ENCODE results near the gene CEP131.
A peak's percentile ranks its signal among the peaks of the same experiment; 100 is the strongest.

Gene CEP131

DNA sequence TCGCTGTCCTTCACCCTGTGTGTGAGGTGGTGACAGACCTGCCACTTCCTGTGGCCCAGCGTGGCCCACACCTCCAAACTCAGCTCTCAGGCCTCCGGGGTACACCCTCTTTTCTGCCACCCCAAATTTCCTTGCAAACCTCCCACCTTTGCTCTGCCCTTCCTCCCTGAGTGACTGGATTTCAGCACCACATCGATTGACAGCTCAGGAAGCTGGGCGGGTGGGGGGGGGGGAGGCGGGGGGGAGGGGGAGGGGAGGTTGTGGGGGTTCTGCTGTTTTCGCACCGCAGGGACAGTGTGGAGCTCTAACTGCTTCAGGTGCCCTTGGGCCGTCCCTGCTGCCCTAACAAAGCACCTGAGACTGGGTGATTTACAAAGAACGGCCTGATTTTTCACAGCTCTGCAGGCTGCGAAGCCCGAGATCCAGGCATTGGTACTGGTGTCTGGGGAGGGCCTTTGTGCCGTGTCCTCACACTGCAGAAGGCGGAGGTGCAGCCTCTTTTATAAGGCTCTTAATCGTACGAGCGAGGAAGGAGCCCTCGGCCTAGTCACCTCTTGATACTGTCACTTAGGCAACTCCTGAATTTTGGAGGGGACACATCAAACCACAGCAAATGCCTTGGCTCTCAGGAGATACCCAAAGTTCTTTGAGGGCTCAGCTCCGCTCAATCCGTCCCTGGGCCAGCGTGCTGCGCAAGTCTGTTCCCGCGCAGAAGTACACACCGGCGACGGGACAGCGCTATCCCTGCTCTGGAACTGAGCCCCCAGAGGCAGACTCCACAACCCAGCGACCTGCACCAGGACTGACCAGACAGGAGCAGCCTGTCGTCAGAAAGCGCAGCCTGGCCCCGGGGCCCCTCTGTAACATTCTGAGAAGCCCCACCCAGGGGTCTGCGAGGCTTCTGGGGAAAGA lies 19.9 kb upstream of the CEP131 start:
- TF ChIP-seq, protein P1, sequence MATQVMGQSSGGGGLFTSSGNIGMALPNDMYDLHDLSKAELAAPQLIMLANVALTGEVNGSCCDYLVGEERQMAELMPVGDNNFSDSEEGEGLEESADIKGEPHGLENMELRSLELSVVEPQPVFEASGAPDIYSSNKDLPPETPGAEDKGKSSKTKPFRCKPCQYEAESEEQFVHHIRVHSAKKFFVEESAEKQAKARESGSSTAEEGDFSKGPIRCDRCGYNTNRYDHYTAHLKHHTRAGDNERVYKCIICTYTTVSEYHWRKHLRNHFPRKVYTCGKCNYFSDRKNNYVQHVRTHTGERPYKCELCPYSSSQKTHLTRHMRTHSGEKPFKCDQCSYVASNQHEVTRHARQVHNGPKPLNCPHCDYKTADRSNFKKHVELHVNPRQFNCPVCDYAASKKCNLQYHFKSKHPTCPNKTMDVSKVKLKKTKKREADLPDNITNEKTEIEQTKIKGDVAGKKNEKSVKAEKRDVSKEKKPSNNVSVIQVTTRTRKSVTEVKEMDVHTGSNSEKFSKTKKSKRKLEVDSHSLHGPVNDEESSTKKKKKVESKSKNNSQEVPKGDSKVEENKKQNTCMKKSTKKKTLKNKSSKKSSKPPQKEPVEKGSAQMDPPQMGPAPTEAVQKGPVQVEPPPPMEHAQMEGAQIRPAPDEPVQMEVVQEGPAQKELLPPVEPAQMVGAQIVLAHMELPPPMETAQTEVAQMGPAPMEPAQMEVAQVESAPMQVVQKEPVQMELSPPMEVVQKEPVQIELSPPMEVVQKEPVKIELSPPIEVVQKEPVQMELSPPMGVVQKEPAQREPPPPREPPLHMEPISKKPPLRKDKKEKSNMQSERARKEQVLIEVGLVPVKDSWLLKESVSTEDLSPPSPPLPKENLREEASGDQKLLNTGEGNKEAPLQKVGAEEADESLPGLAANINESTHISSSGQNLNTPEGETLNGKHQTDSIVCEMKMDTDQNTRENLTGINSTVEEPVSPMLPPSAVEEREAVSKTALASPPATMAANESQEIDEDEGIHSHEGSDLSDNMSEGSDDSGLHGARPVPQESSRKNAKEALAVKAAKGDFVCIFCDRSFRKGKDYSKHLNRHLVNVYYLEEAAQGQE (tag by site-specific recombination; IDR thresholded peaks at IDR 0.05), result peak; percentile 80
- TF ChIP-seq ZNF621 (tag by site-specific recombination; IDR thresholded peaks at IDR 0.05), result no peak
- no peak for TF ChIP-seq ZNF473 (tag by site-specific recombination; IDR thresholded peaks at IDR 0.05)
- POLR2A ChIA-PET, result interaction anchor here (0.6 to 1.8 kb wide), 2 partner anchors 16 to 20 kb away, joined by 3 to 6 read pairs; partner anchors contain the start of gene CEP131
- Histone ChIP-seq H3K36me3 (ENCODE audit: control insufficient read depth in 2 of 2, insufficient read depth in 1 of 2, low read length in 2 of 2) (peaks cover 0 to 38% of the 10 kb centered on the region in 2 experiments; a peak in 2 of 3 replicates), H3K9me3 (ENCODE audit: control insufficient read depth, insufficient read depth, low read depth, low read length) (no peaks in the 10 kb centered on the region), H3K4me3 (ENCODE audit: low read depth, low read length) (no peak overlapping the region), H3K4me1 (ENCODE audit: control insufficient read depth, insufficient read depth, low read length) (no peaks in the 10 kb centered on the region; the same call in 1 of the 2 replicates), H3K27ac (ENCODE audit: extremely low read depth, low read depth, low read length) (no peak overlapping the region)
- CTCF ChIA-PET, result interaction anchor here (0.6 to 5.2 kb wide), 8 partner anchors 11 to 254 kb away, joined by 3 to 42 read pairs (median 4); no protein-coding TSS in a partner anchor

DNA sequence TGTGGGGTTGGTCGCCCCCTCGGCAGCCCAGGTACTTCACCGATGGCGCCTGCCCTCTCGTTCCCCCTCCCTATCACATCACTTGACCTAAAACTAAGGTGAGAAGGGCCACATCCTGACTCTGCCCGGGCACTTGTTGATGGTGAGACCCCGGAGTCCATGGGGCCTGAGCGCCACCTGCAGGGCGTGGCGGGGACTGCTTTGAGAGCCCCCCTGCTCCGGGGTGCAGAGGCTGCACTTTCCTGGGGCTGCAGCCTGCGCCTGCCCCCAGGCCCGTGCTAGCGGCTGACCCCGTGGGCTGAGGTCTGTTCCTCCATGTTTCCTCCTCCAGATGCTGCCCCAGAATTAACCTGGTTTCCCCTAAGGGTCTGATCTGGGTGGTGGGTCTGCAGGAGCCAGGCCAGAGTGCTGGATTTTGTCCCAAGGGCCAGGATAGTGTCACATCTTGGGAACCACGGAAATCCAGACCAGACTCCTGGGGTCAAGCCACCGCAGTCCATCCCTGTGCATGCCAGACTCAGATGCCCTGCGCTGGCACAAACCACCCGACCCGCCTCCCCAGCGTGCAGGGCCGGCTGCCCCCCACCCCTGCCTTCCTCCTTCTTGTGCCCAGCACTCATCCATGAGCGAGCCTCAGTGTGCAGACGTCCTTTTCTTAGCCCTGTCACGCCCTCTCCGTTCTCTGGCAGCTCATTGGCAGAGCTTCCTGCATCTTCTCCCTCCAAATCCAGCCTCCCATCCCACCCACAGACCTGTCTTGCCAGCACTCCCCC lies 19.1 kb upstream of the CEP131 start:
- H3K27ac ChIP-seq (ENCODE audit: extremely low read depth, low read depth, low read length), result no peak overlapping the region
- POLR2A ChIA-PET, result interaction anchor here (0.6 to 1.8 kb wide), 2 partner anchors 16 to 19 kb away, joined by 3 to 6 read pairs; partner anchors contain the start of gene CEP131
- TF ChIP-seq ZNF654 (tag by site-specific recombination; IDR thresholded peaks at IDR 0.05; ENCODE audit: low read depth) (peak; percentile 73), ZNF530 (tag by site-specific recombination; IDR thresholded peaks at IDR 0.05; ENCODE audit: low read depth) (no peak), ZNF664 (tag by site-specific recombination; IDR thresholded peaks at IDR 0.05) (no peak), ZNF2 (tag by site-specific recombination; IDR thresholded peaks at IDR 0.05) (peak; percentile 63; the same call in 1 of the 2 replicates), ZNF600 (tag by site-specific recombination; IDR thresholded peaks at IDR 0.05) (peak; percentile 42; the same call in 1 of the 2 replicates), ZFHX2 (tag by site-specific recombination; conservative IDR thresholded peaks at IDR 0.05) (peak; percentile 39; the same call in 1 of the 2 replicates), SCRT1 (tag by site-specific recombination; IDR thresholded peaks at IDR 0.05; ENCODE audit: borderline replicate concordance) (peak; percentile 99), ZSCAN30 (tag by site-specific recombination; IDR thresholded peaks at IDR 0.05) (0 out of 2 replicates have a peak, but pooled peaks have one; percentile 44), ZEB2 (tag by site-specific recombination; IDR thresholded peaks at IDR 0.05) (peak; percentile 28; the same call in 1 of the 2 replicates), ZFP3 (tag by site-specific recombination; IDR thresholded peaks at IDR 0.05; ENCODE audit: low read depth) (no peak), SCRT2 (tag by site-specific recombination; IDR thresholded peaks at IDR 0.05) (peak; percentile 100), IKZF3 (tag by site-specific recombination; IDR thresholded peaks at IDR 0.05) (no peak), ZNF157 (tag by site-specific recombination; IDR thresholded peaks at IDR 0.05) (no peak), ZNF561 (tag by site-specific recombination; IDR thresholded peaks at IDR 0.05; ENCODE audit: borderline replicate concordance) (0 out of 2 replicates have a peak, but pooled peaks have one; percentile 30), EGR2 (tag by site-specific recombination; IDR thresholded peaks at IDR 0.05; ENCODE audit: low read depth) (peak; percentile 63), ZBTB17 (tag by site-specific recombination; IDR thresholded peaks at IDR 0.05) (0 out of 2 replicates have a peak, but pooled peaks have one; percentile 10), GLIS2 (tag by site-specific recombination; IDR thresholded peaks at IDR 0.05) (peak; percentile 48; the same call in 1 of the 2 replicates)
- TF ChIP-seq, protein P2, sequence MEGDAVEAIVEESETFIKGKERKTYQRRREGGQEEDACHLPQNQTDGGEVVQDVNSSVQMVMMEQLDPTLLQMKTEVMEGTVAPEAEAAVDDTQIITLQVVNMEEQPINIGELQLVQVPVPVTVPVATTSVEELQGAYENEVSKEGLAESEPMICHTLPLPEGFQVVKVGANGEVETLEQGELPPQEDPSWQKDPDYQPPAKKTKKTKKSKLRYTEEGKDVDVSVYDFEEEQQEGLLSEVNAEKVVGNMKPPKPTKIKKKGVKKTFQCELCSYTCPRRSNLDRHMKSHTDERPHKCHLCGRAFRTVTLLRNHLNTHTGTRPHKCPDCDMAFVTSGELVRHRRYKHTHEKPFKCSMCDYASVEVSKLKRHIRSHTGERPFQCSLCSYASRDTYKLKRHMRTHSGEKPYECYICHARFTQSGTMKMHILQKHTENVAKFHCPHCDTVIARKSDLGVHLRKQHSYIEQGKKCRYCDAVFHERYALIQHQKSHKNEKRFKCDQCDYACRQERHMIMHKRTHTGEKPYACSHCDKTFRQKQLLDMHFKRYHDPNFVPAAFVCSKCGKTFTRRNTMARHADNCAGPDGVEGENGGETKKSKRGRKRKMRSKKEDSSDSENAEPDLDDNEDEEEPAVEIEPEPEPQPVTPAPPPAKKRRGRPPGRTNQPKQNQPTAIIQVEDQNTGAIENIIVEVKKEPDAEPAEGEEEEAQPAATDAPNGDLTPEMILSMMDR (tag by site-specific recombination; IDR thresholded peaks at IDR 0.05), result peak; percentile 84
- TF ChIP-seq, protein P3, sequence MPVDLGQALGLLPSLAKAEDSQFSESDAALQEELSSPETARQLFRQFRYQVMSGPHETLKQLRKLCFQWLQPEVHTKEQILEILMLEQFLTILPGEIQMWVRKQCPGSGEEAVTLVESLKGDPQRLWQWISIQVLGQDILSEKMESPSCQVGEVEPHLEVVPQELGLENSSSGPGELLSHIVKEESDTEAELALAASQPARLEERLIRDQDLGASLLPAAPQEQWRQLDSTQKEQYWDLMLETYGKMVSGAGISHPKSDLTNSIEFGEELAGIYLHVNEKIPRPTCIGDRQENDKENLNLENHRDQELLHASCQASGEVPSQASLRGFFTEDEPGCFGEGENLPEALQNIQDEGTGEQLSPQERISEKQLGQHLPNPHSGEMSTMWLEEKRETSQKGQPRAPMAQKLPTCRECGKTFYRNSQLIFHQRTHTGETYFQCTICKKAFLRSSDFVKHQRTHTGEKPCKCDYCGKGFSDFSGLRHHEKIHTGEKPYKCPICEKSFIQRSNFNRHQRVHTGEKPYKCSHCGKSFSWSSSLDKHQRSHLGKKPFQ (tag by site-specific recombination; IDR thresholded peaks at IDR 0.05), result no peak
- TF ChIP-seq, protein P4, sequence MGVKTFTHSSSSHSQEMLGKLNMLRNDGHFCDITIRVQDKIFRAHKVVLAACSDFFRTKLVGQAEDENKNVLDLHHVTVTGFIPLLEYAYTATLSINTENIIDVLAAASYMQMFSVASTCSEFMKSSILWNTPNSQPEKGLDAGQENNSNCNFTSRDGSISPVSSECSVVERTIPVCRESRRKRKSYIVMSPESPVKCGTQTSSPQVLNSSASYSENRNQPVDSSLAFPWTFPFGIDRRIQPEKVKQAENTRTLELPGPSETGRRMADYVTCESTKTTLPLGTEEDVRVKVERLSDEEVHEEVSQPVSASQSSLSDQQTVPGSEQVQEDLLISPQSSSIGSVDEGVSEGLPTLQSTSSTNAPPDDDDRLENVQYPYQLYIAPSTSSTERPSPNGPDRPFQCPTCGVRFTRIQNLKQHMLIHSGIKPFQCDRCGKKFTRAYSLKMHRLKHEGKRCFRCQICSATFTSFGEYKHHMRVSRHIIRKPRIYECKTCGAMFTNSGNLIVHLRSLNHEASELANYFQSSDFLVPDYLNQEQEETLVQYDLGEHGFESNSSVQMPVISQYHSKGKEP (tag by site-specific recombination; IDR thresholded peaks at IDR 0.05), result peak; percentile 67; the same call in 1 of the 2 replicates

More for the DNA sequence above, 19.1 kb upstream of the CEP131 start:
- H3K36me3 ChIP-seq (ENCODE audit: control insufficient read depth in 2 of 2, insufficient read depth in 1 of 2, low read length in 2 of 2), result peaks cover 0 to 33% of the 10 kb centered on the region in 2 experiments; a peak in 2 of 3 replicates
- no peaks in the 10 kb centered on the region for H3K9me3 ChIP-seq (ENCODE audit: control insufficient read depth, insufficient read depth, low read depth, low read length)
- CTCF ChIA-PET, result interaction anchor here (0.6 to 5.2 kb wide), 6 partner anchors 12 to 197 kb away, joined by 3 to 42 read pairs (median 4); no protein-coding TSS in a partner anchor
- no peak overlapping the region for H3K4me3 ChIP-seq (ENCODE audit: low read depth, low read length)
- no peaks in the 10 kb centered on the region; the same call in 1 of the 2 replicates for H3K4me1 ChIP-seq (ENCODE audit: control insufficient read depth, insufficient read depth, low read length)
